ENCODE results near the gene PPP1R26.
A peak's percentile ranks its signal among the peaks of the same experiment; 100 is the strongest.

The PPP1R26 gene

DNA sequence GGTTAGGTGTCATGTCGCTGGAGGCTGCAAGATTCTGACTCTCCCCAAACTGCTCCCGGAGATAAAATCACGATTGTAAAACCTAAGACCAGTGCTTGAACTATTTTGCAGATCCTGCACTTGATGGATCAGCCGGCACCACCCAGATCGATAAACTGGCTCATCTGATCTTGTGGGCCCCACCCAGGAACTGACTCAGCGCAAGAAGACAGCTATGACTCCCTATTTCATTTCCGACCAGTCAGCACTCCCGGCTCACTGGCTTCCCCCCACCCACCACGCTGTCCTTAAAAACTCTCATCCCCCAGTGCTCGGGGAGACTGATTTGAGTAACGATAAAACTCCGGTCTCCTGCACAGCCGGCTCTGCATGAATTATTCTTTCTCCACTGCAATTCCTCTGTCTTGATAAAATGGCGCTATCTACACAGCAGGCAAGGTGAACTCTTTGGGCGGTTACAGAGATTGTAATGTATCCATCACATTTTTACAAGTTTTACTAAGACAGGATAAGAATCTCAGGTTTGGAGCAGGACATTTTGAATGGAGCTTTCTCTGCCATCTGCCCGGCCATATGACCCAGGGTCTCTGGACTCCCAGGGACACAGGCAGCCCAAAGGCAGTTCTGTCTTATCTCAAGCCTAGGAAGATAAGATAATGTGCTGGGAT lies 10.6 kb upstream of the PPP1R26 start:
- peak in 3 of 5 experiments; percentile 23 to 87 (median 64) for DNase-seq

DNA sequence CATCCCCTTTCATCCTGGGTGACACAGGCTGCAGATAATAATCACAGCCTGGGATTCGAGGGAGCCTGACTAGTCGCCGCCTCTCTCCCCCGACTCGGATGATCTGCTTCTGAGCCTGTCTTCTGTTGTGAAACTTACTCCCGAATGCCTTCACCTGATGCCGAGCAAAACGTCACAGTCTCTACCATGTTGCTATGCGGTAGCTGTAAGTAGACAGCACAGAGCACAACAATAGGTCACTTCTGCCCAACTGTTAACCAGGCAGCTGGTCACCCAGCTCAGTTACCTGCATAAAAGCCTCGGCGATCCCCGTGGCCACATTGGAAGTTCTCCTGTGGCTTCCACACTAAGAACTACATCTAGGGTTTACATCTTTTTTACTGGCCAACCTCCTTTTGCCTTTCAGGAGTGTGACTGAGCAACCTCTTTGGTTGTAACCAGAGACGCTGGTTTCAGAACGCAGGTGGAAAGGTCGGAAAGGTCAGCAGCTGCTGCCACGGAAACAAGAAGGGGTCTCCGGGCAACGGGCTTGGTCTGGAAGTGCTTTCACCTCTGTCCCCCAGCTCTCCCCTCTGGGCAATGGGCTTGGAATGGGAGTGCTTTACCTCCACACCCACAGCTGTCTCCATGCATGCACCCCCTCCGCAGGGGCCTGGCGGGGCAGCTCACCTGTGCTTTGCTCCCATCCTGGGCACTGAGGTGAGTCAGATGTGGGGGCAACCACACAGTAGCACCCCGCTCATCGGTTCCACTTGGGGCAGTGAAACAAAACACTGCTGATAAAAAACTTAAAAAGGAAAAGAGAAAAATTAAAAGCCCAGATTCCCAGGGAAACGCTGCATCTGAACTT lies 7.6 kb upstream of the PPP1R26 start:
- no peak for DNase-seq

DNA sequence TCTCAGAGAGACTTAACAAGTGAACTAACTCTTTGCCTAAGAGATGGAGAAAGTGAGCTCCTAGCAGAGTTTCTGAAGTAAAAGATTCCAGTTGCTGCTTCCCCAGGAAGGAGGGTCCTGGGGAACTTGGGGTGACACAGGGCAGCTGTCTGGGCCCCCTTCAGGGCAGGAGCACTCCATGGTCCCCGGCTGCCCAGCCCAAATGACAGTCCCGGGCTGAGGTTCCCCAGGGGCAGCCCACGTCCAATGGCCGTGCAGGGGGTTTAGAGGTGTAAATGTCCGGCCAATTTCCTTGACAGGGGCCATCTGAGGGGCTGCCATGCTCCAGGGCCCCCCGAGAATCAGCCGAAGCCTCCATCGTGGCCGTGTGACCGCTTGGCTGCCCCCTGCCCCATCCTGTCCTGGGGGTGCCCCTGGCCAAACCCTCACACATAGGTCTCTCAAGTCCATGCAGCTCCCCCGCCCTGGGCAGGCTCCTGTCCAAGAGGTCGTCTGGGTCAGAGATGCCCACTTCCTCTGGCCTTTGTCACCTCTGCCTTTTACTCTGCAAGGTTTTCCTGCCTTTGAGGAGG lies 5.5 kb upstream of the PPP1R26 start:
- DNase-seq, result no peak

DNA sequence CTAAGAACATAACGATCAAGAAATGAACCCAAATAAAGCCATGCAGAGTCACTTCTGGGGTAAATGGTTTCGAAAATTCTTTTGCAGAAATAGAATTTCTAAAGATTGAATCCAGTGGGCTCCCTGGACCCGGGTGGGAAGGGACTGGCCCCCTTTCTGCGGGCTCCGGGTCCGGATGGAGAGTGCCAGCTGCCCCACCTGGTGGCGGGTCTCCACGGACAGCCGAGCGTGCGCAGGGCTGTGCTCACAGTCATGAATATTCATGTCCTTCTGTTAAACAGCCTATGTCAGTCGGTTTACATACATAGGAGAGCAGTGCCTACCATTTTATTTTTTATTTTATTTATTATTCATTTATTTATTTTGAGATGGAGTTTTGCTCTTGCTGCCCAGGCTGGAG lies 4.7 kb upstream of the PPP1R26 start:
- DNase-seq, result peak in 1 of 5 experiments; percentile 19

DNA sequence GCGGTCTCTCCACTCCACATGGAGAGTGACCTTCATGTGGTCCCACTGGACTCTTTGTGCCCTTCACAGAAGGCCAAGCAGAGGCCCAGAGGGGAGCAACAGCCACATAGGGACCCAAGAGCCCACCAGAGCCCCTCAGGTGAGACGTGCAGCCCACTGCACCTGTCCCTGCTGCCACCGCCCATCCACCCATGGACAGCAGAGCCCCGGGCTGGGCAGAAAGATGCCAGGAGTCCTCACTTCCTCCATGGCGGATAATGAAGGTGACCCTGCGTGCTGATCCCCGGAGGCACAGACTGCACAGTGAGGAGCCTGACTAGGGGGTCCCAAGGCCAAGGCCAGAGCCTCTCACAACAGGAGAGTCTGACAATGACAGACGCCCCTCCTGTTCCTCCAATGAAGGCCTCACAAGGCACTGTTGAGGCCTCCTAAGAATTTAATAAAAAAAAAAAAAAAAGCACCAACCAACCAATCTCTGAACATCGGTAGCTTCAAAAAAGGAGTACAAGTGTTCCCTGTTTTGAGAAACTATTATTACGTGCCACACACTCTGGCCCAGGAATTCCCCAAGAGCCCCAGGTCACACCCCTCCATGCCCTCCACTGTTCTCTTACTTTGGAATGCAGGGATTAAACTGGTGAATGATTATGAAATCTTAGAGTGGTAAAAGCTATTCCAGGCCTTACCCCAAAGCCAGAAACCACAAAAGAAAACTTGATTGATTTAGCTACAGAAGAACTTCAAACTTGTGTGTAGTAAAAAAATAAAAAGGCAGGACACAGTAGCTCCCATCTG lies 2.8 kb upstream of the PPP1R26 start:
- DNase-seq, result no peak

DNA sequence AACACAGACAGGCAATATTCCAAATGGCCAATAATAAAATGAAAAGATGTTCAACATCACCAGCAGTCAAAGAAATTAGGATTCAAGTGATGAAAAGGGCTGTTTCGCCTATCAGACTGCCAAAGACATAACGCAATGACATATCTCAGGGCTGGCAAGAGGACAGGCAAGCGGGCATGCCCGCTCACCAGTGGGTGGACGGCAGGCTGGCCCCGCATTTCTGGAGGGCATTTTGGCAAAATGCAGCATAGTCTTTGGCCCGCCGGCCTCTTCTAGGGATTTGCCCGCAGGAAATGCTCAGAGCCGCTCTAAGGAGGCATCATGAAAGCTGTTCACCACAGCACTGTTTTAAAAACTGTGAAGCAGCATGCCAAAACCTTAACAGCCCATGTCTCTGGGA lies 1.4 kb upstream of the PPP1R26 start:
- no peak for DNase-seq

DNA sequence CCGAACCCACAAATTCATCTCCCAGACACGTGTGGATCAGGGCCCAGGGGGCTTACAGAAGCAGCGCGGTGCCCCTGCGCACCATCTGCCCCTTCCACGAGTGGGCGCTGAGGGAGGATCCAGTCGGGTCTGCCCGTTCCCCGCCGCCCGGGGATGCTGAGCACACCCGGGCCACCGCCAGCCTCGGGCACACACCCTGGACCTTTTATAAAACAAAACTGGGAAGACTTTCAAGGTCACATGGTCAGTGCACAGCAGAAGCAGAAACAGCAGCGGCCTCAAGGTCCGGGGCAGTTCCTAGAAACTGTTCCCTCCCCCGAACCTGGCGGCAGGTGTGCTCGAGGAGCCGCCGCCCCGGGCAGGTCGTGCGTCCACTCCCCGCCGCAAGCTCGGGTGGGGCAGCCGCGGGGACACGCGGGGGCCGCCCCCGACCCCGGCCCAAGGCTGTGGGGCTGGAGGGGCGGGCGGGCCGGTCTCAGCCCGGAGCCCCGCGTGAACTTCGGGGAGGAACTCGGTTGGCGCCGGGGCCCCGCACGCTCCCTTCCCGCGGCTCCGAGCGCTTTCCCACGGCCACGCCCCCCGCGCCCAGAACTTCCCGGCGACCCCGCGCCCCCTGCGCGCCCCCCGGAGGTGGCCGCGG lies 633 bp upstream of the PPP1R26 start:
- DNase-seq, result no peak

DNA sequence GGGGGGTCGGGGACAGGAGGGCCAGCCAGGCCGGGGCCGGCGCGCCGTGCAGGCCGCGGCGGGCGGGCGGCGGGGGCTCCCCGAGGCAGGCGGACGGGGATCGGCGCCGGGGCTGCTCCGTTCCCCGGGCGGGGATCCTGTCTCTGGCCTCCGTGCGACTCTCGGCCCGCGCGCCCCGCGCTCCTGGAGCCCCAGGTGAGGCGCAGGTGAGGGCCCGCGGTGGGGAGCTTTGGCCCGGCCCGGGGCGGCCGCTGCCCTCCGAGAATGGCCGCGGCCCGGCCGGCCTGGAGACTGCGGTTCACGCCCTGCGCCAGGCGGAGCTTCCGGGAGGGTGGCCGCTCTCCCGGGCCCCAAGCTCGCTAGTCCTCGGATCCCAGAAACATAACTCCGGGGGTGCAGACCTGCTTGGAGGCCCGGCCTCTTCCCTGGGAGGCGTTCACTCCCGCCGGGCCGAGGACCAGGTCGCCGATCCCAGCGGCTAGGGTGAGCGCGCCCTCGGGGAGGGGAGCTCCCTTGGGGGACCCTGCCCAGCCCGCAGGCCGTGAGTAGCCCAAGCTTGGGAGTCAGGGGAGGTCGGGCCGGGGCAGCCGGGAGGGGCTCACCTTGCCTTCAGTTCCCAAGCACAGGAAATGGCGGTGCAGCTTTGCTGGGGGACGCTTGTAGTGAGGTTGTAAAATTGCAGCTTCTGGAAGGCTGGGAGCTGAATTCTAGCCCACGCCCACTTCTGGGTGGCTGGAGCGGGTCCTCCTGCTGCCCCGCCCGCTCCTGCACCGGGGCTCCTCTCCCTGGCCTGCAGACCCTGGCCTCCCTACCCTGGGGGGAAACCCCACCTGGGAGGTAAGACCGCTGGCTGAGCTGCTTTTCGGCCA lies 723 bp downstream of the PPP1R26 start:
- DNase-seq, result no peak

DNA sequence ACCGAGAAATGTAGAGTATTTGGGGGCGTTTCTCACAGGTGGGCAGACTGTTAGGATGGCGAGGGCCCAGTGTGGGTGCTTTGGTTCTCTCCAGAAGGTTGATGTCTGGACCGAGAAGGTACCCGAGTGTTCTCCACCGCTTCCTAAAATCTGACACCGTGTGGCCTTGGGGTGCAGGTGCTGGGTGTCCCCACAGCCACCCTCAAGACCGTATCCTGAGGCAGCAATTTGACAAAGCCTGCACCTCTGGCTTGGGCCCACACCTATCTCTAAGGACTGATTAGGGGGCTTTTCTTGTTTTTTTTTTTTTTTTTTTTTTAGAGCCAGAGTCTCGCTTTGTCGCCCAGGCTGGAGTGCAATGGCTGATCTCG lies 1.3 kb downstream of the PPP1R26 start:
- no peak for DNase-seq

DNA sequence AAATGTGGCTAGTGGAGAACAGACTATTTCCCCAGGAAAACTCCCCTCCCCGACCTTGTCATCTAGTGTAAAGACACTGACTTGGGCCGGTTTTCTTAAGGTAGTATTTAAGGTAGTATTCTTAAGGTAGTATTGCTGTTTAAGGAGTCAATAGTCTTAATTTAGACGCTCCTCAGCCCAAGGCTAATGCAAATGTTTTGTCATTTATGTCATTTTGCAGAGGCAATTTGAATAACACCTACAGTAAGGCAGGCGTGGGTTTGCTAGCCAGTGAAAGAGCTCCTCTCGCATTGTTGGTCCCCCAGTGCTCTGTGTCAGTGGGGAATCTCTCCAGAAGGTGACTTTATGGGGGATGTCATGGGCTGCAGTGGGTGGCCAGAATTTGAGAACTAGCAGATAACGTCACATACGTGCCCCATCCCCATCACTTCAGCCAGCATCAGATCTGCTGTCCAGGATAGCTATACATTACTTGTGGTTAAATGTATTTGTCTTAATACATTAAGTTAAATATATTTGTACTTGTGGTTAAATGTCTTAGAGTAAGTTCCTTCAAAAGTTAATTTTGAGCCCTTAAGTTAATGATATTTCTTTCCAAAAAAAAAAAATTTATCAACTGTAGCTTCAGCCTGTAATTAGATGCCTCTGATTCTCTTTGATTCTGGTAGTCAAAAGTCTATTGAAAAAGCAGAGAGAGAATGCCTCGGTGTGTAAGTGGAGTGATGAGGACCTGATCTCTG lies 2.6 kb downstream of the PPP1R26 start:
- DNase-seq, result no peak

DNA sequence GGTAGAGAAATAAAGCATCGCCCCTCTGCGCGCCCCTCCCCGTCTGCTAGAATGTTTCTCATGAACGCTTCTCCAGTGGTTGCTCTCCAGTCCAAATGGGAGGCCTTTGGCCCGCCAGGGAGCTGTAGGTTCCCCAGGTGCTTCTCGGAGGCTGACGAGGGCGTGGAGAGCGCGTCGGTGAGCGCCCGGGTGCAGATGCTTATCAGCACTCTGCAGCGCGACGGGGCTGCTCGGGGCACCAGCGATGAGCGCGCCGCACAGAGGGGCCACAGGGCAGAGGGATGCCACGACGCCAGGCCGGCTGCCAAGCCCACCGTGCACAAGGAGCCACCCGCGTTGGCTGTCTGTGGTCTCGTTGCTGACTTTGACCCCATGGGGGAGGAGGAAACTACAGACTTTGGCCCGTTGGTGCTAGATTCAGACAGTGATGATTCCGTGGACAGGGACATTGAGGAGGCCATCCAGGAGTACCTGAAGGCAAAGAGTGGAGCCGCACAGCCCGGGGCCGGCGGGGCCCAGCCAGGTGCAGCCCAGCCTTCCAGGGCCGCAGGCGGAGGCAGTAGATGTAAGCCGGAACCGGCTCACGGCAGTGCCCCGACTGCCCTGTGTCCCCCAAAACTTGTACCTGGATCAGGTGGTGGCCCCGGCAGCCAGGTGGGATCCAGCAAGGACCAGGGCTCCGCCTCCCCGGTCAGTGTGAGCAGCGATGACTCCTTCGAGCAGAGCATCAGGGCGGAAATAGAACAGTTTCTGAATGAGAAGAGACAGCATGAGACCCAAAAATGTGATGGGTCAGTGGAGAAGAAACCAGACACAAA lies 5.1 kb downstream of the PPP1R26 start:
- DNase-seq, result no peak

DNA sequence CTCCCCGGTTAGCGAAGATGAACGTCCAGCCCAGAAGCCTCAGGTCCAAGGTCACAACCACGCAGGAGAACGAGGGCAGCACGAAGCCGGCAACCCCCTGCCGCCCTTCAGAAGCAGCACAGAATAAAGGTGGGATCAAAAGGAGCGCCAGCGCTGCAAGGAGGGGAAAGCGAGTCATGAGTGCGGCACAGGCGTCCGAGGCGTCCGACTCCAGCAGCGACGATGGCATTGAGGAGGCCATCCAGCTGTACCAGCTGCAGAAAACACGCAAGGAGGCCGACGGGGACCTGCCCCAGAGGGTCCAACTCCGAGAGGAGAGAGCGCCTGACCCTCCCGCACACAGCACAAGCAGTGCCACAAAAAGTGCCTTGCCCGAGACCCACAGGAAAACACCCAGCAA lies 5.8 kb downstream of the PPP1R26 start:
- DNase-seq, result no peak

DNA sequence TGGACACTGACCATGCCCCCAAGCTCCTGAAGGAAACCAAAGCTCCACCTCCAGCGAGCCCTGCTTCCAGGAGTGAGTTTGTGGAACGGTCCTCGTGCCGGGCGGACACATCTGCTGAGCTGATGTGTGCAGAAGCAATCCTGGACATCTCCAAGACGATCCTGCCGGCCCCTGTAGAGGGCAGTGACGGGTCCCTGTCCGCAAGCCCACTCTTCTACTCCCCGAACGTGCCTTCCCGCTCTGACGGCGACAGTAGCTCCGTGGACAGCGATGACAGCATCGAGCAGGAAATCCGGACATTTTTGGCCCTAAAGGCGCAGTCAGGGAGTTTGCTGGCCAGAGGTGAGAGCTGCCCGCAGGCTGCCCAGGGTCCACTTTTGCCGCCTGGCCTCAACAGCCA lies 6.2 kb downstream of the PPP1R26 start:
- no peak for DNase-seq

DNA sequence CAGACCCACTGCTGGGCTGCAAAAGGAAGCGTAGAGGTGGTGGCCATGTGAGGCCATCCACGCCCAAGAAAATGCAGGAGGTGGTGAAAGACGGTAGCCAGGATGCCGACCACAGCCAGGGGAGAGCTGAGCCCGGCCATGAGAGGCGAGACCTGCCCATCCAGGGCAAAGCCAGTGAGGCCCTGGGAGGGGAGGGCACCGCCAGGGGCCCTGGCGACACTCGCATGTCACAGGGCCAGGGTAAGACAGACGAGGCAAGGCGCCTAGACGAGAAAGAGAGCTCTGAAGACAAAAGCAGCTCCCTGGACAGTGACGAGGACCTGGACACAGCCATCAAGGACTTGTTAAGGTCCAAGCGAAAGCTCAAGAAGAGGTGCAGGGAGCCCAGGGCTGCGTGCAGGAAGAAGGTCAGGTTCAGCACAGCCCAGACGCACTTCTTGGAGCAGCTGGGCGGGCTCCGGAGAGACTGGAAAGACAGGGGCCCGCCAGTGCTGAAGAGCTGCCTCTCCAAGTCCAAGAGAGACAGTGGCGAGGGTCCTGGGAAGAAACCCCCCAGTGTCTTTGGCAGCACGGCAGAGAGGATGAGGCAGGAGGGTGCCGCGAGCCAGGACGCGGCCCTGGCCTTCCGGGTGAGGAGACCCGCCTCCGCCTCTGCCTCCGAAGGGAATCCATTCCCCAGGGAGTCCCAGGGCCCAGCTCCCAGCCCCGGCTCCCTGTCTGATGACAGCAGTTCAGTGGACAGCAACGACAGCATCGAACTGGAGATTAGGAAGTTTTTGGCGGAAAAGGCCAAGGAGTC lies 6.9 kb downstream of the PPP1R26 start:
- no peak for DNase-seq

DNA sequence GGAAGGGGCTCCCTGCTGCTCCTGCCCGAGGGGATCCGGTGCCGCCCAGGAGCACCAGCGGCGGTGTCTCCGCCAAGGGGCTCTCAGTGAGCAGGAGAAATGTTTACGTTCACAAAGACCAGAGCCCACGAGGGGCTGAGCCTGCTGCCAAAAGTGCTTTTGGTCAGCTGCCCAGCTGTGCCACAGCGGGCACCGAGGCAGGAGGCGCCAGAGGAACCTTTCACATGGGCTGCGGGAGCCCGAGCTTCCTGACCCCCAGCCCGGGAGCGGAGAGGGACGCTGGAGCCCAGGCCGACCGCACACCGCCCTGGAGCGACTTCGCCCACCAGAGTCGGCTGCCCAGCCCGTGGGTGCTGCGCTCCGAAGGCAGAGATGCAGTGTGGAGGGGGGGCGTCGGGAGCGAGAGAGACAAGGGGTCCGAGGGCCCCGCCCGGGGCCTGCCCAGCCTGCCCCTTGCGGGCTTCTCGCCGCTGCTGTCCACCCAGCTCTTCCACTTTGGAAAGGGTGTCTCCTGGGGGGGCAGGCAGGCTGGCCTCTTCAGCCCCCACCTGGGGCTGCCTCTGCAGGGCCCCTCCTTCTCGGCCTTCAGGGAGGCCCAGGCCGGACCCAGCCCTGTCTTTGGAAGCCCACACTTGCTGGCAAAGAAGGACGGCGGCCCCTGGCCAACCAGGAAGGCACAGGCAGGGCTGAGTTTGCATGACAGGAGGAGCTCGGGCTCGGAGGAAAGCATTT lies 7.9 kb downstream of the PPP1R26 start:
- DNase-seq, result no peak

DNA sequence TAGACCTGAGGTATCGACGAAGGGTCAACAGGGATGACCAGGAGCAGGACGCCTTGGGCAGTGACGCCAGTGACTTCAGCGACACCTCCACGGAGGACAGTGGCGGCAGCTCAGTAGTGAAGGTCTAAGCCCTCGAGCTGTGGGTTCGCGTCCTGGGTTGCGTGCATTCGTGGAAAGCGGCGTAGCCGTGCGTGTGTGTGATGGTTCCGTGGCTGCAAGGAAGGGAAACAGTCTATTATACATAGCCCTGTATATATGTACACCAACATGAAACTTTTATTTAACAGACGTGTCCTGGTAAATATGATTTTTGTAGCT lies 8.4 kb downstream of the PPP1R26 start:
- no peak for DNase-seq

DNA sequence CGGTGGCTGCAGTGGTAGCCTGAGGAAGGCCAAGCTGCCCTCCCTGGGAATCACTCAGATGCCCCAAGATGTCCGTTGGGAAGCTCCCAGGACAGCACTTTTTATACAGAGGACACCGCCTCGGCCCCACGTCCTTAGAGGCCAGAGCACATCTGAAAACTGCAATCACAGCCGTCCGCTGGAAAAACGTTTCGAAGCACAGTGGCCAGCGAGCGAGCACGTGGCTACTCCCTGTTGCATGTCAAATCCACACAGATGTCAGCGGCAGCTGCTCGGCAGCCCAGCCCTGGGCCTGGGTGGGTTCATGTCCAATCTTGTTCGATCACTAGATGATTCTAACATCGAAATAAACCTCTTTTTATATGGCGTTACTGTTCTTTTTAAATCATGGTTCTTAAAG lies 8.9 kb downstream of the PPP1R26 start:
- no peak for DNase-seq

DNA sequence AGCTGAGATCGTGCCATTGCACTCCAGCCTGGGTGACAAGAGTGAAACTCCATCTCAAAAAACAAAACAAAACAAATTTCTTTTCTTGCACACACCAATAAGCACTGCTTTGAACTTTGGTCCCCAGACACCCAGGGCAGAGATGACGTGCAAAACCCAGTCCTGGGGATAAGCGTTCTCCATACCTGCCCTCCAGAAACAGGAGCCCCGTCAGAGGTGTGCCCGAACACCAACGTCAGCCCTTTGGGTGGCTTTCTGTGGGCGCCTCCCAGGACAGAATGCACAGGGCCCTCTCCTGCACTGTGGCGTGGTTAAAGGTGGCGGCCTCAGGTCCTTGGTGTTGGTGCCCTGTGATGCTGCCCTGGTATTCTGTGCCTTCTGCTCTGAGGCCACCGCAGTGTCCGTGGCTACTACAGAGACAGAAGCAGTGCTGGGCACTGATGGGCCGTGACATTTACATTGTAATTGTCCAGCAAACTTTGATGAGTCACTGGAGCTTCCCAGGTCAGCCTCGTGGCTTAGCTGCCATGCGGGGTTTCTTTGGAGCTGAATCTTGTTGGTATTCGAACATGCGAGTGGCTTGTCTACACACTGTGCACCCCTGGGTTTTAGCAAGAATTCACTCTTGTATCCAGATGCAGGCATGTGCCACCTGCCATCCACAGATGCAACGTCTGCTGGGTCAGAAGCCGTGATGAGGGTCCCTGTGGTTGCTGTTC lies 9.8 kb downstream of the PPP1R26 start:
- DNase-seq, result no peak

Data from T-helper 2 cell (primary cell).